Stimulated activated CD4-positive, alpha-beta T cell treated with anti-CD3 and anti-CD28 coated beads, Interleukin-1b, Interleukin-23, amount 100 ng/mL, for 4 hours (primary cell): ENCODE results near the gene SMIM32.

Source experiments
- DNase-seq, 2 donors: peaks; one replicate each; pipeline ENCODE4 v3.0.0-alpha.2; 2020; ENCODE audit warnings: low read depth in 2 of 2

Gene SMIM32

GRCh38 chr5:136186796-136187195, 6.2 kb downstream of the SMIM32 start:
- no peak for DNase-seq

GRCh38 chr5:136185974-136186665, 6.8 kb downstream of the SMIM32 start:
- DNase-seq: no peak

GRCh38 chr5:136182618-136183017, 10.3 kb downstream of the SMIM32 start:
- DNase-seq: no peak

- no peak for DNase-seq
These were observed 18.8 kb downstream of the SMIM32 start for GRCh38 chr5:136174021-136174659.

GRCh38 chr5:136169218-136169617, 23.7 kb downstream of the SMIM32 start:
- DNase-seq: no peak

GRCh38 chr5:136166909-136167308, 26.1 kb downstream of the SMIM32 start:
- DNase-seq: no peak

GRCh38 chr5:136164226-136164625, 28.7 kb downstream of the SMIM32 start:
- DNase-seq: no peak

- DNase-seq: no peak
These were observed 31.0 kb downstream of the SMIM32 start for GRCh38 chr5:136162008-136162407.

GRCh38 chr5:136159457-136159856, 33.5 kb downstream of the SMIM32 start:
- no peak for DNase-seq

GRCh38 chr5:136157514-136157913, 35.4 kb downstream of the SMIM32 start:
- no peak for DNase-seq

- no peak for DNase-seq
These were observed 37.2 kb downstream of the SMIM32 start for GRCh38 chr5:136155761-136156160.

- no peak for DNase-seq
These were observed 37.9 kb downstream of the SMIM32 start for GRCh38 chr5:136155078-136155477.

- no peak for DNase-seq
These were observed 39.3 kb downstream of the SMIM32 start for GRCh38 chr5:136153581-136154236.

- no peak for DNase-seq
These were observed 43.1 kb downstream of the SMIM32 start for GRCh38 chr5:136149891-136150290.

GRCh38 chr5:136147632-136148031, 45.3 kb downstream of the SMIM32 start:
- no peak for DNase-seq

GRCh38 chr5:136146201-136146600, 46.8 kb downstream of the SMIM32 start:
- no peak for DNase-seq

- no peak for DNase-seq
These were observed 47.9 kb downstream of the SMIM32 start for GRCh38 chr5:136145030-136145429.

- DNase-seq: no peak
These were observed 49.2 kb downstream of the SMIM32 start for GRCh38 chr5:136143763-136144162.

- no peak for DNase-seq
These were observed 49.6 kb downstream of the SMIM32 start for GRCh38 chr5:136143312-136143711.

GRCh38 chr5:136141561-136141960, 51.4 kb downstream of the SMIM32 start:
- DNase-seq: no peak
